WTC11 (cell line): ENCODE data around the gene MGAT3. TPM values are rescaled to one million over a fixed set of nuclear protein-coding genes. Genes with fewer than 3 reads are reported as not detected.

Experiments
- ATAC-seq: fragments of 200-7000 bp; cut with Tn5 transposase; 2 replicates; pipeline ENCODE4 v1.10.0; 2021; ENCODE audit warnings: mild to moderate bottlenecking, moderate library complexity
- CTCF ChIA-PET: fragments of 300-600 bp; sonication (Branson Sonifier 250); formaldehyde crosslinking; loops from one replicate; lab custom pipeline; 2021; ENCODE audit warnings: antibody characterized with exemption; lab: Charles Lee
- POLR2A ChIA-PET: fragments of 350-600 bp; sonication (Branson Sonifier 250); formaldehyde crosslinking; loops from one replicate; lab custom pipeline; 2021; ENCODE audit warnings: antibody characterized with exemption; lab: Charles Lee
- DNase-seq: peaks from one replicate; pipeline ENCODE4 v3.0.0; 2021; ENCODE audit warnings: low spot score
- H3K27ac Mint-ChIP-seq: 2 replicates; pipeline ENCODE4 v1.8.0; 2021; ENCODE audit warnings: mixed read lengths
- H3K27me3 Mint-ChIP-seq: 2 replicates; pipeline ENCODE4 v1.8.0; 2021; ENCODE audit warnings: low read depth, mild to moderate bottlenecking, moderate library complexity, mixed read lengths
- H3K36me3 Mint-ChIP-seq: 2 replicates; pipeline ENCODE4 v1.8.0; 2021; ENCODE audit warnings: mixed read lengths
- H3K4me1 Mint-ChIP-seq: 2 replicates; pipeline ENCODE4 v1.8.0; 2022; ENCODE audit warnings: mixed read lengths
- H3K4me3 Mint-ChIP-seq: 2 replicates; pipeline ENCODE4 v1.8.0; 2021; ENCODE audit warnings: mild to moderate bottlenecking, moderate library complexity, mixed read lengths
- H3K9me3 Mint-ChIP-seq: 2 replicates; pipeline ENCODE4 v1.8.0; 2021; ENCODE audit warnings: mixed read lengths
- ATF1 ChIP-seq: sonication (generic); formaldehyde crosslinking; IDR thresholded peaks from 2 replicates; pipeline ENCODE4 v1.8.1; 2023; ENCODE audit warnings: mild to moderate bottlenecking, moderate library complexity, missing genetic modification reagents
- ESRRA ChIP-seq: sonication (generic); formaldehyde crosslinking; IDR thresholded peaks from 2 replicates; pipeline ENCODE4 v1.8.1; 2022; ENCODE audit warnings: mild to moderate bottlenecking, missing genetic modification reagents, borderline replicate concordance
- HMGA2 ChIP-seq: fragments of 250-450 bp; sonication (Bioruptor Pico); IDR thresholded peaks from 2 replicates; pipeline ENCODE4 v1.4.0; 2021; ENCODE audit warnings: mild to moderate bottlenecking, moderate library complexity
- KAT7 ChIP-seq: sonication (generic); formaldehyde crosslinking; IDR thresholded peaks from 2 replicates; pipeline ENCODE4 v1.8.1; 2023; ENCODE audit warnings: missing genetic modification reagents, mild to moderate bottlenecking, borderline replicate concordance
- MYBL2 ChIP-seq: sonication (generic); formaldehyde crosslinking; IDR thresholded peaks from 2 replicates; pipeline ENCODE4 v1.8.1; 2023; ENCODE audit warnings: mild to moderate bottlenecking, moderate library complexity, missing genetic modification reagents
- OVOL2 ChIP-seq: fragments of 250-450 bp; sonication (Bioruptor Pico); IDR thresholded peaks from 2 replicates; pipeline ENCODE4 v1.9.0; 2021; ENCODE audit warnings: mild to moderate bottlenecking, borderline replicate concordance
- RORB ChIP-seq: fragments of 250-450 bp; sonication (Bioruptor Pico); IDR thresholded peaks from 2 replicates; pipeline ENCODE4 v1.9.0; 2021; ENCODE audit warnings: mild to moderate bottlenecking
- TP53 ChIP-seq: sonication (generic); formaldehyde crosslinking; IDR thresholded peaks from 2 replicates; pipeline ENCODE4 v1.8.1; 2023; ENCODE audit warnings: mild to moderate bottlenecking, missing genetic modification reagents
- ZNF219 ChIP-seq: sonication (generic); formaldehyde crosslinking; IDR thresholded peaks from 2 replicates; pipeline ENCODE4 v1.8.0; 2023; ENCODE audit warnings: missing genetic modification reagents, mild to moderate bottlenecking, borderline replicate concordance
- ZNF317 ChIP-seq: sonication (generic); formaldehyde crosslinking; IDR thresholded peaks from 2 replicates; pipeline ENCODE4 v1.8.1; 2023; ENCODE audit warnings: low read depth, mild to moderate bottlenecking, moderate library complexity, missing genetic modification reagents, borderline replicate concordance
- ZNF671 ChIP-seq: fragments of 250-450 bp; sonication (Bioruptor Pico); IDR thresholded peaks from 2 replicates; pipeline ENCODE4 v1.8.0; 2021; ENCODE audit warnings: mild to moderate bottlenecking
- total RNA-seq: library from RNA; stranded (reverse); gene quantifications from 3 replicates; pipeline ENCODE4 v1.2.3, GENCODE V29; 2021
- TF ChIP-seq, protein P1 (sequence below): sonication (generic); formaldehyde crosslinking; IDR thresholded peaks from 2 replicates; pipeline ENCODE4 v1.8.0; 2023; ENCODE audit warnings: missing genetic modification reagents
- TF ChIP-seq, protein P2 (sequence below): sonication (generic); formaldehyde crosslinking; IDR thresholded peaks from 2 replicates; pipeline ENCODE4 v1.8.1; 2023; ENCODE audit warnings: mild to moderate bottlenecking, missing genetic modification reagents, moderate library complexity
- TF ChIP-seq, protein P3 (sequence below): sonication (generic); formaldehyde crosslinking; IDR thresholded peaks from 2 replicates; pipeline ENCODE4 v1.8.1; 2022; ENCODE audit warnings: mild to moderate bottlenecking, moderate library complexity, missing genetic modification reagents
- TF ChIP-seq, protein P4 (sequence below): fragments of 250-450 bp; sonication (Bioruptor Pico); IDR thresholded peaks from 2 replicates; pipeline ENCODE4 v1.8.0; 2021; ENCODE audit warnings: mild to moderate bottlenecking
- TF ChIP-seq, protein P5 (sequence below): fragments of 250-450 bp; sonication (Bioruptor Pico); IDR thresholded peaks from 2 replicates; pipeline ENCODE4 v2.1.2; 2022; ENCODE audit warnings: mild to moderate bottlenecking, moderate library complexity
- TF ChIP-seq, protein P6 (sequence below): fragments of 250-450 bp; sonication (Bioruptor Pico); conservative IDR thresholded peaks from 2 replicates; pipeline ENCODE4 v1.9.0; 2021; ENCODE audit warnings: mild to moderate bottlenecking
- TF ChIP-seq, protein P7 (sequence below): sonication (generic); formaldehyde crosslinking; IDR thresholded peaks from 2 replicates; pipeline ENCODE4 v1.8.1; 2023; ENCODE audit warnings: mild to moderate bottlenecking, missing genetic modification reagents
- TF ChIP-seq, protein P8 (sequence below): sonication (generic); formaldehyde crosslinking; conservative IDR thresholded peaks from 2 replicates; pipeline ENCODE4 v1.8.1; 2023; ENCODE audit warnings: mild to moderate bottlenecking, low read depth, missing genetic modification reagents, moderate library complexity
- TF ChIP-seq, protein P9 (sequence below): sonication (generic); formaldehyde crosslinking; IDR thresholded peaks from 2 replicates; pipeline ENCODE4 v1.8.0; 2022; ENCODE audit warnings: mild to moderate bottlenecking, missing genetic modification reagents

Gene MGAT3
- total RNA-seq, 1 experiment from 2014 or later: 11.4 TPM

DNA sequence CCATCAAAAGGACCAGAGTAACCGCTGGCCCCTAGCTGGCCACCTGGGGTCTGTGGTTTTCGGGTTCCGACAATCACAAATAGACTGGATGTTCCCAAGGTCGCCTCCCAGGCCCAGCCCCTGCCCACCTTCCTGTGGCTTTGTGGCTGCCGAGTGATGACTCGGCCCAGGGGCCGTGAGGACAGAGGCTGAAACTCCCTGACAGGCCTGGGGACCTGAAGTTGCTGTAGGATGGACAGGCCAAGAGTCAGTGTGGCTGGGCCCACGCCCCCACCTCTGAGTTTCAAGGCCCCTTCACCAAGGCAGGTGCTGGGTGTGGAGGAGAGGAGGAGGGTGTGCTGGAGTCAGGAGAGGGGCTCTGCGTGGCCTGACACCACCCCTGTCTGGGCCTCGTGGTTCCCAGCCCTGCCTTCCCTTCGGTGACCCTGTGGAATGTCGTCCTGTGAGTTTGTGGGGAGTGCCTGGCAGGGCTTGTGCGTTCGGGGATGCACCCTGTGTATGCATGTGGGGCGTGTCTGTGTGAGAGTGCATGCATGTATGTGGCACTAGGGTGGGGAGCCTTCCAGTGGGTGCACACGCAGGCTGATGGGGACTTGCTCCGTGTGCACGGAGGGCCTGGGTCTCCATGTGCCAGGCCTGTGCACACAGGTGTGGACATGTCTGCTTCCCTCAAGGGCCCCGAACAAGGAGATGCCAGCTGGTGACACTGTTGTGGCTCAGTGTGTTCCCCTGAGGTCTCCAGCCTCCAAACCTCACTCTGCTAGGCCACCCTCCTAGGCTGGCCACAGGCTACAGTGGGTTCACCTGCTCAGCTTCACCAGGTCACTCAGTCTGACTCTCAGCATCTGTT, 8.4 kb upstream of the MGAT3 start:
- H3K36me3 Mint-ChIP-seq: no peaks in the 10 kb centered on the region
- ChIA-PET POLR2A (no interaction called here), CTCF (interaction anchor here (0.6 to 1.2 kb wide), 4 partner anchors 14 to 66 kb away, joined by 3 to 4 read pairs (median 3); partner anchors contain the start of gene TAB1)
- no peak overlapping the region for H3K27ac Mint-ChIP-seq
- no peaks in the 10 kb centered on the region for H3K9me3 Mint-ChIP-seq
- TF ChIP-seq, protein P1, sequence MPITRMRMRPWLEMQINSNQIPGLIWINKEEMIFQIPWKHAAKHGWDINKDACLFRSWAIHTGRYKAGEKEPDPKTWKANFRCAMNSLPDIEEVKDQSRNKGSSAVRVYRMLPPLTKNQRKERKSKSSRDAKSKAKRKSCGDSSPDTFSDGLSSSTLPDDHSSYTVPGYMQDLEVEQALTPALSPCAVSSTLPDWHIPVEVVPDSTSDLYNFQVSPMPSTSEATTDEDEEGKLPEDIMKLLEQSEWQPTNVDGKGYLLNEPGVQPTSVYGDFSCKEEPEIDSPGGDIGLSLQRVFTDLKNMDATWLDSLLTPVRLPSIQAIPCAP (CRISPR knock-in tag): no peak
- no peak for TF ChIP-seq ZNF317 (CRISPR knock-in tag)
- ATAC-seq: no peak
- DNase-seq: no peak
- no peak overlapping the region for H3K4me3 Mint-ChIP-seq
- peaks cover 34% of the 10 kb centered on the region for H3K4me1 Mint-ChIP-seq
- peaks cover 3% of the 10 kb centered on the region for H3K27me3 Mint-ChIP-seq

DNA sequence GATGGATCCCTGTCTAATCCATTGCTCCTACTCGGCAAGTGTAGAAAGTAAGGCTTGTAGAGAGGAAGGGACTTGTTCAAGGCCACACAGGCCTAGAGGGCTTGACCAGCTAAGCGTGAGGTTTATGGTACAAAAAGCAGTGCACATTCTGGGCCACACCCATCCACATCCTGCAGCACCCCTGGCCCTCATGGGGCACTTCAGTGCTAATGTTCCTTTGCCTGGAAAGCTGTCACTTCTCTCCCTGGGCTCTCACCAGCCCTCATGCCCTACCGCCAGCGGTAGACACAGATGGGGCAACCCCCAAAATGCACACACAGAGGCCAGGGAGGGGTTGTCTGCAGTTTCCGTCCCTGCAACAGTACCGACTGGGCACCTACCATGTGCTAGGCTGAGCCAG, 7.1 kb upstream of the MGAT3 start:
- H3K9me3 Mint-ChIP-seq: no peaks in the 10 kb centered on the region
- DNase-seq (no peak), ATAC-seq (no peak)
- POLR2A ChIA-PET: no interaction called here
- peaks cover 11% of the 10 kb centered on the region for H3K27me3 Mint-ChIP-seq
- H3K27ac Mint-ChIP-seq: no peak overlapping the region
- no peaks in the 10 kb centered on the region for H3K36me3 Mint-ChIP-seq
- peaks cover 44% of the 10 kb centered on the region for H3K4me1 Mint-ChIP-seq
- H3K4me3 Mint-ChIP-seq: no peak overlapping the region
- CTCF ChIA-PET: no interaction called here
- TF ChIP-seq, protein P2, sequence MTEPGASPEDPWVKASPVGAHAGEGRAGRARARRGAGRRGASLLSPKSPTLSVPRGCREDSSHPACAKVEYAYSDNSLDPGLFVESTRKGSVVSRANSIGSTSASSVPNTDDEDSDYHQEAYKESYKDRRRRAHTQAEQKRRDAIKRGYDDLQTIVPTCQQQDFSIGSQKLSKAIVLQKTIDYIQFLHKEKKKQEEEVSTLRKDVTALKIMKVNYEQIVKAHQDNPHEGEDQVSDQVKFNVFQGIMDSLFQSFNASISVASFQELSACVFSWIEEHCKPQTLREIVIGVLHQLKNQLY (CRISPR knock-in tag): no peak
- TF ChIP-seq ATF1 (CRISPR knock-in tag) (no peak), MYBL2 (CRISPR knock-in tag) (no peak), RORB (no peak), ZNF219 (no peak), OVOL2 (no peak), ESRRA (CRISPR knock-in tag) (no peak), ZNF671 (no peak), KAT7 (CRISPR knock-in tag) (no peak), ZNF317 (CRISPR knock-in tag) (no peak), HMGA2 (CRISPR knock-in tag) (no peak), TP53 (CRISPR knock-in tag) (no peak)
- TF ChIP-seq, protein P3, sequence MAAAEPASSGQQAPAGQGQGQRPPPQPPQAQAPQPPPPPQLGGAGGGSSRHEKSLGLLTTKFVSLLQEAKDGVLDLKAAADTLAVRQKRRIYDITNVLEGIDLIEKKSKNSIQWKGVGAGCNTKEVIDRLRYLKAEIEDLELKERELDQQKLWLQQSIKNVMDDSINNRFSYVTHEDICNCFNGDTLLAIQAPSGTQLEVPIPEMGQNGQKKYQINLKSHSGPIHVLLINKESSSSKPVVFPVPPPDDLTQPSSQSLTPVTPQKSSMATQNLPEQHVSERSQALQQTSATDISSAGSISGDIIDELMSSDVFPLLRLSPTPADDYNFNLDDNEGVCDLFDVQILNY (CRISPR knock-in tag): no peak
- TF ChIP-seq, protein P4, sequence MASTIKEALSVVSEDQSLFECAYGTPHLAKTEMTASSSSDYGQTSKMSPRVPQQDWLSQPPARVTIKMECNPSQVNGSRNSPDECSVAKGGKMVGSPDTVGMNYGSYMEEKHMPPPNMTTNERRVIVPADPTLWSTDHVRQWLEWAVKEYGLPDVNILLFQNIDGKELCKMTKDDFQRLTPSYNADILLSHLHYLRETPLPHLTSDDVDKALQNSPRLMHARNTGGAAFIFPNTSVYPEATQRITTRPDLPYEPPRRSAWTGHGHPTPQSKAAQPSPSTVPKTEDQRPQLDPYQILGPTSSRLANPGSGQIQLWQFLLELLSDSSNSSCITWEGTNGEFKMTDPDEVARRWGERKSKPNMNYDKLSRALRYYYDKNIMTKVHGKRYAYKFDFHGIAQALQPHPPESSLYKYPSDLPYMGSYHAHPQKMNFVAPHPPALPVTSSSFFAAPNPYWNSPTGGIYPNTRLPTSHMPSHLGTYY: no peak
- TF ChIP-seq, protein P5, sequence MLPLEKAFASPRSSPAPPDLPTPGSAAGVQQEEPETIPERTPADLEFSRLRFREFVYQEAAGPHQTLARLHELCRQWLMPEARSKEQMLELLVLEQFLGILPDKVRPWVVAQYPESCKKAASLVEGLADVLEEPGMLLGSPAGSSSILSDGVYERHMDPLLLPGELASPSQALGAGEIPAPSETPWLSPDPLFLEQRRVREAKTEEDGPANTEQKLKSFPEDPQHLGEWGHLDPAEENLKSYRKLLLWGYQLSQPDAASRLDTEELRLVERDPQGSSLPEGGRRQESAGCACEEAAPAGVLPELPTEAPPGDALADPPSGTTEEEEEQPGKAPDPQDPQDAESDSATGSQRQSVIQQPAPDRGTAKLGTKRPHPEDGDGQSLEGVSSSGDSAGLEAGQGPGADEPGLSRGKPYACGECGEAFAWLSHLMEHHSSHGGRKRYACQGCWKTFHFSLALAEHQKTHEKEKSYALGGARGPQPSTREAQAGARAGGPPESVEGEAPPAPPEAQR (CRISPR knock-in tag): no peak
- TF ChIP-seq, protein P6, sequence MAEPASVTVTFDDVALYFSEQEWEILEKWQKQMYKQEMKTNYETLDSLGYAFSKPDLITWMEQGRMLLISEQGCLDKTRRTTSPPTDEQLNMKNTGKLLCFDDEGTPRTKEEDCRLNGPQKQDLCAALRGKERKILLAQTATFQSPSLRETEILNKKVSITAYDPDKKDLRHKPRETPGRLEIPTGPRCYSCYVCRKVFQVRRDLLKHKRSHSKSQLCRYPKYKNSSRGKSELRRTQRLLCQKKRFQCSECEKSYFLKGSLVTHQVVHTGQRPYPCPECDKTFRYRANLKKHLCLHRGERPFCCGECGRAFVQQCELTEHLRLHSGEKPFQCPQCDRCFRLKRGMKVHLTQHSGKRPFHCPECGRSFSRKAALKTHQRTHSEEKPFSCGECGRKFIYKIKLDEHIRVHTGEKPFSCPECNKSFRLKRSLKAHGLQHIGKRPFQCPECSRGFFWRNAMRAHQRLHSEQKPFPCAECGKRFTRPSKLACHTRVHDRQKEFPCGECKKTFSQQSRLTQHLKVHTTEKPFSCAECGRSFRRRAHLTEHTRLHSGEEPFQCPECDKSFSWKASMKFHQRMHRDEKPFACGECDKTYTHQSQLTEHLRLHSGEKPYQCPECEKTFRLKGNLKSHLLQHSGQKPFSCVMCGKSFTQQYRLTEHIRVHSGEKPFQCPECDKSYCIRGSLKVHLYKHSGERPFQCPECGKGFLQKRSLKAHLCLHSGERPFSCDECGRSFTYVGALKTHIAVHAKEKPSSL (CRISPR knock-in tag): no peak
- TF ChIP-seq, protein P7, sequence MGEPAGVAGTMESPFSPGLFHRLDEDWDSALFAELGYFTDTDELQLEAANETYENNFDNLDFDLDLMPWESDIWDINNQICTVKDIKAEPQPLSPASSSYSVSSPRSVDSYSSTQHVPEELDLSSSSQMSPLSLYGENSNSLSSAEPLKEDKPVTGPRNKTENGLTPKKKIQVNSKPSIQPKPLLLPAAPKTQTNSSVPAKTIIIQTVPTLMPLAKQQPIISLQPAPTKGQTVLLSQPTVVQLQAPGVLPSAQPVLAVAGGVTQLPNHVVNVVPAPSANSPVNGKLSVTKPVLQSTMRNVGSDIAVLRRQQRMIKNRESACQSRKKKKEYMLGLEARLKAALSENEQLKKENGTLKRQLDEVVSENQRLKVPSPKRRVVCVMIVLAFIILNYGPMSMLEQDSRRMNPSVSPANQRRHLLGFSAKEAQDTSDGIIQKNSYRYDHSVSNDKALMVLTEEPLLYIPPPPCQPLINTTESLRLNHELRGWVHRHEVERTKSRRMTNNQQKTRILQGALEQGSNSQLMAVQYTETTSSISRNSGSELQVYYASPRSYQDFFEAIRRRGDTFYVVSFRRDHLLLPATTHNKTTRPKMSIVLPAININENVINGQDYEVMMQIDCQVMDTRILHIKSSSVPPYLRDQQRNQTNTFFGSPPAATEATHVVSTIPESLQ (CRISPR knock-in tag): no peak
- TF ChIP-seq, protein P8, sequence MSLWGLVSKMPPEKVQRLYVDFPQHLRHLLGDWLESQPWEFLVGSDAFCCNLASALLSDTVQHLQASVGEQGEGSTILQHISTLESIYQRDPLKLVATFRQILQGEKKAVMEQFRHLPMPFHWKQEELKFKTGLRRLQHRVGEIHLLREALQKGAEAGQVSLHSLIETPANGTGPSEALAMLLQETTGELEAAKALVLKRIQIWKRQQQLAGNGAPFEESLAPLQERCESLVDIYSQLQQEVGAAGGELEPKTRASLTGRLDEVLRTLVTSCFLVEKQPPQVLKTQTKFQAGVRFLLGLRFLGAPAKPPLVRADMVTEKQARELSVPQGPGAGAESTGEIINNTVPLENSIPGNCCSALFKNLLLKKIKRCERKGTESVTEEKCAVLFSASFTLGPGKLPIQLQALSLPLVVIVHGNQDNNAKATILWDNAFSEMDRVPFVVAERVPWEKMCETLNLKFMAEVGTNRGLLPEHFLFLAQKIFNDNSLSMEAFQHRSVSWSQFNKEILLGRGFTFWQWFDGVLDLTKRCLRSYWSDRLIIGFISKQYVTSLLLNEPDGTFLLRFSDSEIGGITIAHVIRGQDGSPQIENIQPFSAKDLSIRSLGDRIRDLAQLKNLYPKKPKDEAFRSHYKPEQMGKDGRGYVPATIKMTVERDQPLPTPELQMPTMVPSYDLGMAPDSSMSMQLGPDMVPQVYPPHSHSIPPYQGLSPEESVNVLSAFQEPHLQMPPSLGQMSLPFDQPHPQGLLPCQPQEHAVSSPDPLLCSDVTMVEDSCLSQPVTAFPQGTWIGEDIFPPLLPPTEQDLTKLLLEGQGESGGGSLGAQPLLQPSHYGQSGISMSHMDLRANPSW: no peak
- TF ChIP-seq, protein P9, sequence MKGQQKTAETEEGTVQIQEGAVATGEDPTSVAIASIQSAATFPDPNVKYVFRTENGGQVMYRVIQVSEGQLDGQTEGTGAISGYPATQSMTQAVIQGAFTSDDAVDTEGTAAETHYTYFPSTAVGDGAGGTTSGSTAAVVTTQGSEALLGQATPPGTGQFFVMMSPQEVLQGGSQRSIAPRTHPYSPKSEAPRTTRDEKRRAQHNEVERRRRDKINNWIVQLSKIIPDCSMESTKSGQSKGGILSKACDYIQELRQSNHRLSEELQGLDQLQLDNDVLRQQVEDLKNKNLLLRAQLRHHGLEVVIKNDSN (CRISPR knock-in tag): no peak
